A549 (cell line): ENCODE results near the gene CAND2. TPM values are rescaled to one million over a fixed set of nuclear protein-coding genes. Genes with fewer than 3 reads are reported as not detected.
A peak's percentile ranks its signal among the peaks of the same experiment; 100 is the strongest.

Source experiments
- ATAC-seq, 2 experiments: fragments of 200-7000 bp in 1 of 2; fragments of >200 bp in 1 of 2; cut with Nextera tagmentation in 1 of 2; cut with Tn5 transposase in 1 of 2; 3 replicates each; pipeline versions ENCODE4 v1.8.0 to v1.9.1; 2018 to 2020; ENCODE audit warnings: mild to moderate bottlenecking in 1 of 2, moderate library complexity in 1 of 2
- CTCF ChIA-PET: fragments of 300-600 bp; sonication (Branson Sonifier 250); formaldehyde crosslinking; extraction: SDS; loops from one replicate; lab custom pipeline; 2021; ENCODE audit warnings: antibody characterized with exemption, inconsistent platforms; lab: Yijun Ruan, JAX
- POLR2A ChIA-PET: fragments of 350-600 bp; formaldehyde crosslinking; extraction: SDS; loops from one replicate; lab custom pipeline; 2021; ENCODE audit warnings: antibody characterized with exemption, inconsistent platforms; lab: Yijun Ruan, JAX
- DNase-seq, 2 experiments: peaks; one replicate each; pipeline versions ENCODE4 v3.0.0 to v3.0.0-alpha.2; 2011 to 2016; ENCODE audit warnings: low read depth in 1 of 2, low spot score in 1 of 2
- FAIRE-seq: peaks from 2 replicates; lab custom pipeline; 2011; peaks lifted over from hg19 to GRCh38; lab: Jason Lieb, UNC
- H3K27ac ChIP-seq, 2 experiments: fragments of >200 bp; sonication (Bioruptor Twin); formaldehyde crosslinking; 3 replicates each; pipeline ENCODE4 v1.5.1; 2016 to 2017
- H3K4me1 ChIP-seq: fragments of >200 bp; sonication (Bioruptor Twin); formaldehyde crosslinking; 3 replicates; pipeline ENCODE4 v1.6.1; 2016
- H3K4me2 ChIP-seq: fragments of >200 bp; sonication (Bioruptor Twin); formaldehyde crosslinking; 3 replicates; pipeline ENCODE4 v1.6.1; 2016
- H3K4me3 ChIP-seq: fragments of >200 bp; sonication (Bioruptor Twin); formaldehyde crosslinking; 3 replicates; pipeline ENCODE4 v1.5.1; 2016
- H3K9me3 ChIP-seq: fragments of >200 bp; sonication (Bioruptor Twin); formaldehyde crosslinking; 3 replicates; pipeline ENCODE4 v1.6.1; 2016
- BHLHE40 ChIP-seq: IDR thresholded peaks from 2 replicates; pipeline ENCODE4 v1.6.1; 2012; ENCODE audit warnings: low read depth, low read length, inconsistent platforms
- CEBPB ChIP-seq, 2 experiments: fragments of >200 bp in 1 of 2; sonication (Bioruptor Twin) in 1 of 2; formaldehyde crosslinking in 1 of 2; IDR thresholded peaks; 2 replicates each; pipeline ENCODE4 v1.6.1; 2012 to 2016
- CHD2 ChIP-seq: fragments of 150-350 bp; IDR thresholded peaks from 2 replicates; pipeline ENCODE4 v1.6.1; 2014; ENCODE audit warnings: low read length; ENCODE audit not compliant: partially characterized antibody
- EHF ChIP-seq: fragments of 250-450 bp; sonication (Bioruptor Pico); IDR thresholded peaks from 2 replicates; pipeline ENCODE4 v1.5.0; 2020; ENCODE audit warnings: mild to moderate bottlenecking
- EHMT2 ChIP-seq: fragments of 200-600 bp; sonication (generic); IDR thresholded peaks from 2 replicates; pipeline ENCODE4 v1.6.1; 2016; ENCODE audit warnings: antibody characterized with exemption, low read depth, mild to moderate bottlenecking, moderate library complexity
- GATA3 ChIP-seq: IDR thresholded peaks from 2 replicates; pipeline ENCODE4 v1.6.1; 2012; ENCODE audit warnings: borderline replicate concordance
- HEYL ChIP-seq: fragments of 250-450 bp; sonication (Bioruptor Pico); IDR thresholded peaks from 2 replicates; pipeline ENCODE4 v1.8.0; 2021; ENCODE audit warnings: mild to moderate bottlenecking, moderate library complexity
- HOXA7 ChIP-seq: fragments of 250-450 bp; sonication (Bioruptor Pico); IDR thresholded peaks from 2 replicates; pipeline ENCODE4 v1.5.0; 2020; ENCODE audit warnings: mild to moderate bottlenecking, moderate library complexity
- HOXB5 ChIP-seq: fragments of 250-450 bp; sonication (Bioruptor Pico); IDR thresholded peaks from 2 replicates; pipeline ENCODE4 v1.5.0; 2020; ENCODE audit warnings: mild to moderate bottlenecking, moderate library complexity
- JUN ChIP-seq, 2 experiments: fragments of >200 bp; sonication (Bioruptor Twin); formaldehyde crosslinking; IDR thresholded peaks; 2 replicates in 1 of 2; 3 replicates in 1 of 2; pipeline ENCODE4 v1.6.1; 2016 to 2017
- MAZ ChIP-seq: fragments of 150-350 bp; IDR thresholded peaks from 2 replicates; pipeline ENCODE4 v1.6.1; 2014; ENCODE audit warnings: antibody characterized with exemption, low read depth, low read length, borderline replicate concordance
- NFE2L2 ChIP-seq: fragments of 150-350 bp; conservative IDR thresholded peaks from 2 replicates; pipeline ENCODE4 v1.6.1; 2014; ENCODE audit warnings: low read length
- PHF8 ChIP-seq: fragments of 200-600 bp; sonication (generic); IDR thresholded peaks from 2 replicates; pipeline ENCODE4 v1.6.1; 2016; ENCODE audit warnings: low read depth, mild to moderate bottlenecking, antibody characterized with exemption, moderate library complexity, borderline replicate concordance
- POLR2AphosphoS2 ChIP-seq: conservative IDR thresholded peaks from 2 replicates; pipeline ENCODE4 v1.6.1; 2012; ENCODE audit warnings: low read length, improper control_type of control experiment, inconsistent platforms
- RCOR1 ChIP-seq: fragments of 150-350 bp; IDR thresholded peaks from 2 replicates; pipeline ENCODE4 v1.6.1; 2014; ENCODE audit warnings: antibody characterized with exemption, low read length, low read depth
- TFCP2L1 ChIP-seq: fragments of 250-450 bp; sonication (Bioruptor Pico); IDR thresholded peaks from 2 replicates; pipeline ENCODE4 v1.5.0; 2021; ENCODE audit warnings: mild to moderate bottlenecking
- TP53 ChIP-seq: fragments of 250-450 bp; sonication (Bioruptor Pico); IDR thresholded peaks from 2 replicates; pipeline ENCODE4 v1.5.0; 2021; ENCODE audit warnings: mild to moderate bottlenecking, moderate library complexity
- ZC3H11A ChIP-seq: fragments of 450-650 bp; IDR thresholded peaks from 2 replicates; pipeline ENCODE4 v1.6.1; 2014; ENCODE audit warnings: antibody characterized with exemption, mild to moderate bottlenecking
- WGBS: methylation state at CpG from one replicate; pipeline ENCODE4 v1.1.6; 2017; ENCODE audit errors: missing lambda C conversion rate; 5-methylcytosine and 5-hydroxymethylcytosine counted together
- polyA plus RNA-seq, 4 experiments: library from polyadenylated mRNA; depleted of rRNA in 3 of 4; stranded (reverse); fragments of >200 nt; fragmentation: RNase III in 1 of 4; extraction: RNeasy Plus Mini Kit Qiagen cat#74134 plus additional on column Dnase treatment in 1 of 4; gene quantifications; 2 replicates in 3 of 4; 3 replicates in 1 of 4; pipeline ENCODE4 v1.2.3, GENCODE V29; 2011 to 2017
- TF ChIP-seq, protein P1 (sequence below): fragments of 200-600 bp; sonication (generic); IDR thresholded peaks from 2 replicates; pipeline ENCODE4 v1.6.1; 2016; ENCODE audit warnings: antibody characterized with exemption, mild to moderate bottlenecking, moderate library complexity
- TF ChIP-seq, protein P2 (sequence below): fragments of >200 bp; sonication (Bioruptor Twin); formaldehyde crosslinking; IDR thresholded peaks from 2 replicates; pipeline ENCODE4 v1.6.1; 2016
- TF ChIP-seq, protein P3 (sequence below): fragments of 250-450 bp; sonication (Bioruptor Pico); IDR thresholded peaks from 2 replicates; pipeline ENCODE4 v1.5.0; 2020; ENCODE audit warnings: low read depth, mild to moderate bottlenecking, moderate library complexity
- TF ChIP-seq, protein P4 (sequence below): fragments of >200 bp; sonication (Bioruptor Twin); formaldehyde crosslinking; IDR thresholded peaks from 3 replicates; pipeline ENCODE4 v1.6.1; 2016
- TF ChIP-seq, protein P5 (sequence below): fragments of >200 bp; sonication (Bioruptor Twin); formaldehyde crosslinking; IDR thresholded peaks from 3 replicates; pipeline ENCODE4 v1.5.1; 2016

The CAND2 gene
- polyA plus RNA-seq, 2 of the 4 experiments (the other 2 are of a cell fraction), result 0.72 to 0.84 TPM

DNA sequence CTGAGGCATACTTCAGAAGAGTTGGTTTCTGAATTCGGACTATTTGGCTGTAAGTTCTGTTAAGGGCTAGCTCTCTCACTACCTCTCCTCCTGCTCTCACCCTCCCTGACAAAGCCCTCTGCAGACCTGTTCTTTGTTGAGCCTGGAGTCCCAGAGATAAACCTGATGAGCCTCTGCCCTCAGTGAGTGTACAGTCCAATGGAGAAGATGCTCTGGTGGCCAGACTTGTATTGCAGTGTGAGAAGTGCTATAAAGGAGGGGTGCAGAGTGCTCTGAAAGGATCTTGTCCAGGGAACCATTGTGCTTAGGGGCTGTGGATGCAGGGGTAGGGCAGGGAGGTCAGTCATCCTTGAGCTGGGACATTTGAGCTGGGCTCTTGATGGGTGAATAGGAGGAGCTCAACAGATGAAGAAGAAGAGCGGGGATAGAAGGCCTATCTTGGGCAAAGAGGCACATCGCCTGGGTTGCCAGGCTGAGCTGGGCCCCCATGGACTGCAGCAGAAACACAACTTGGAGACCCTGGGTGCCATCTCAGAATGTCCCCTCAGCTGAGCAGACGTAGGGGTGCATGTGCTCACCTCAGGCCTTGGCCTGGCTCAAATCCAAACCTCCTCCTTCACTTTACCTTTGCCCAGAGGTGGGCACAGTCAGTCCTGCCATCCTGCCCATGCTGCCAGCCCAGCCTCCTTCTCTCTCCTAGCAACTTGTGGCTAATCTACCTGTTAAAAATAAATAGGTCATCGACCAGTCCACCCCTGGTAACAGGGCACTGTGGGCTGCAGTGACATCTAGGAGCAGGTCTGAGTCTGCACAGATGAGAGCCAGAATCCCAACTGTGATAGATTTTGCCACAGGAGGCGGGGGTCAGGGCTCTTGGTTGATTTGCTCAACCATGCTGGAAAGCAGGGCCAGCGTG lies 3.3 kb downstream of the CAND2 start:
- Histone ChIP-seq H3K9me3 (no peaks in the 10 kb centered on the region), H3K4me2 (no peak overlapping the region), H3K4me1 (peaks cover 5% of the 10 kb centered on the region; the same call in 1 of the 3 replicates), H3K27ac (no peak overlapping the region), H3K4me3 (no peak overlapping the region)
- CTCF ChIA-PET, result interaction anchor here (1.3 to 2.8 kb wide), 6 partner anchors 10 to 31 kb away, joined by 4 to 22 read pairs (median 5); no protein-coding TSS in a partner anchor
- TF ChIP-seq, protein P1, sequence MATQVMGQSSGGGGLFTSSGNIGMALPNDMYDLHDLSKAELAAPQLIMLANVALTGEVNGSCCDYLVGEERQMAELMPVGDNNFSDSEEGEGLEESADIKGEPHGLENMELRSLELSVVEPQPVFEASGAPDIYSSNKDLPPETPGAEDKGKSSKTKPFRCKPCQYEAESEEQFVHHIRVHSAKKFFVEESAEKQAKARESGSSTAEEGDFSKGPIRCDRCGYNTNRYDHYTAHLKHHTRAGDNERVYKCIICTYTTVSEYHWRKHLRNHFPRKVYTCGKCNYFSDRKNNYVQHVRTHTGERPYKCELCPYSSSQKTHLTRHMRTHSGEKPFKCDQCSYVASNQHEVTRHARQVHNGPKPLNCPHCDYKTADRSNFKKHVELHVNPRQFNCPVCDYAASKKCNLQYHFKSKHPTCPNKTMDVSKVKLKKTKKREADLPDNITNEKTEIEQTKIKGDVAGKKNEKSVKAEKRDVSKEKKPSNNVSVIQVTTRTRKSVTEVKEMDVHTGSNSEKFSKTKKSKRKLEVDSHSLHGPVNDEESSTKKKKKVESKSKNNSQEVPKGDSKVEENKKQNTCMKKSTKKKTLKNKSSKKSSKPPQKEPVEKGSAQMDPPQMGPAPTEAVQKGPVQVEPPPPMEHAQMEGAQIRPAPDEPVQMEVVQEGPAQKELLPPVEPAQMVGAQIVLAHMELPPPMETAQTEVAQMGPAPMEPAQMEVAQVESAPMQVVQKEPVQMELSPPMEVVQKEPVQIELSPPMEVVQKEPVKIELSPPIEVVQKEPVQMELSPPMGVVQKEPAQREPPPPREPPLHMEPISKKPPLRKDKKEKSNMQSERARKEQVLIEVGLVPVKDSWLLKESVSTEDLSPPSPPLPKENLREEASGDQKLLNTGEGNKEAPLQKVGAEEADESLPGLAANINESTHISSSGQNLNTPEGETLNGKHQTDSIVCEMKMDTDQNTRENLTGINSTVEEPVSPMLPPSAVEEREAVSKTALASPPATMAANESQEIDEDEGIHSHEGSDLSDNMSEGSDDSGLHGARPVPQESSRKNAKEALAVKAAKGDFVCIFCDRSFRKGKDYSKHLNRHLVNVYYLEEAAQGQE, result no peak
- TF ChIP-seq HEYL (CRISPR knock-in tag) (no peak), HOXB5 (CRISPR knock-in tag) (no peak), HOXA7 (no peak), TFCP2L1 (CRISPR knock-in tag) (no peak), RCOR1 (no peak), EHF (CRISPR knock-in tag) (no peak), MAZ (no peak), BHLHE40 (no peak), POLR2AphosphoS2 (no peak)
- TF ChIP-seq, protein P2, sequence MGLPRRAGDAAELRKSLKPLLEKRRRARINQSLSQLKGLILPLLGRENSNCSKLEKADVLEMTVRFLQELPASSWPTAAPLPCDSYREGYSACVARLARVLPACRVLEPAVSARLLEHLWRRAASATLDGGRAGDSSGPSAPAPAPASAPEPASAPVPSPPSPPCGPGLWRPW, result no peak
- TF ChIP-seq, protein P3, sequence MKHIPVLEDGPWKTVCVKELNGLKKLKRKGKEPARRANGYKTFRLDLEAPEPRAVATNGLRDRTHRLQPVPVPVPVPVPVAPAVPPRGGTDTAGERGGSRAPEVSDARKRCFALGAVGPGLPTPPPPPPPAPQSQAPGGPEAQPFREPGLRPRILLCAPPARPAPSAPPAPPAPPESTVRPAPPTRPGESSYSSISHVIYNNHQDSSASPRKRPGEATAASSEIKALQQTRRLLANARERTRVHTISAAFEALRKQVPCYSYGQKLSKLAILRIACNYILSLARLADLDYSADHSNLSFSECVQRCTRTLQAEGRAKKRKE (CRISPR knock-in tag), result no peak
- TF ChIP-seq, protein P4, sequence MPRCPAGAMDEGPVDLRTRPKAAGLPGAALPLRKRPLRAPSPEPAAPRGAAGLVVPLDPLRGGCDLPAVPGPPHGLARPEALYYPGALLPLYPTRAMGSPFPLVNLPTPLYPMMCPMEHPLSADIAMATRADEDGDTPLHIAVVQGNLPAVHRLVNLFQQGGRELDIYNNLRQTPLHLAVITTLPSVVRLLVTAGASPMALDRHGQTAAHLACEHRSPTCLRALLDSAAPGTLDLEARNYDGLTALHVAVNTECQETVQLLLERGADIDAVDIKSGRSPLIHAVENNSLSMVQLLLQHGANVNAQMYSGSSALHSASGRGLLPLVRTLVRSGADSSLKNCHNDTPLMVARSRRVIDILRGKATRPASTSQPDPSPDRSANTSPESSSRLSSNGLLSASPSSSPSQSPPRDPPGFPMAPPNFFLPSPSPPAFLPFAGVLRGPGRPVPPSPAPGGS, result no peak
- no peak for FAIRE-seq
- POLR2A ChIA-PET, result no interaction called here
- ATAC-seq, result peak; percentile 66 to 85
- 77% methylated on average over 7 of the region's 7 CpGs for WGBS
- no peak for DNase-seq

DNA sequence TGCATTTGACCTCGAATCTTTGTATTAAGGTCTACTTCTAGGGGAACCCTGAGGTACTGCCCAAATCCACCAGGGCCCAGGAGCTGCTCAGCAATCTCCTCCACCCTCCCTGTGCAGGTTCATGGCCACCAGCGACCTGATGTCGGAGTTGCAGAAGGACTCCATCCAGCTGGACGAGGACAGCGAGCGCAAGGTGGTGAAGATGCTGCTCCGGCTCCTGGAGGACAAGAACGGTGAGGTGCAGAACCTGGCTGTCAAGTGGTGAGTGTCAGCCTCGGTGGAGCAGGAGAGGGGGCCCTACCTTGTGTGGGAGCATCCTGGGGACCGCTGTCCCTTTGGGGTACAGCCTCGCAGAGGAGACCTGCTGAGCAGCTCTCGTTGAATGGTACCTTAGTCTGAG lies 6.9 kb downstream of the CAND2 start:
- H3K4me1 ChIP-seq, result no peaks in the 10 kb centered on the region
- FAIRE-seq, result no peak
- POLR2A ChIA-PET, result interaction anchor here (0.7 kb wide), 1 partner anchor 216 kb away, joined by 3 read pairs; no protein-coding TSS in a partner anchor

More for the DNA sequence above, 6.9 kb downstream of the CAND2 start:
- CTCF ChIA-PET, result interaction anchor here (0.9 to 1.7 kb wide), 3 partner anchors 11 to 23 kb away, joined by 3 to 8 read pairs (median 5); no protein-coding TSS in a partner anchor
- ATAC-seq, result no peak
- no peak overlapping the region for H3K27ac ChIP-seq
- H3K4me2 ChIP-seq, result no peak overlapping the region
- TF ChIP-seq TP53, result no peak
- TF ChIP-seq, protein P5, sequence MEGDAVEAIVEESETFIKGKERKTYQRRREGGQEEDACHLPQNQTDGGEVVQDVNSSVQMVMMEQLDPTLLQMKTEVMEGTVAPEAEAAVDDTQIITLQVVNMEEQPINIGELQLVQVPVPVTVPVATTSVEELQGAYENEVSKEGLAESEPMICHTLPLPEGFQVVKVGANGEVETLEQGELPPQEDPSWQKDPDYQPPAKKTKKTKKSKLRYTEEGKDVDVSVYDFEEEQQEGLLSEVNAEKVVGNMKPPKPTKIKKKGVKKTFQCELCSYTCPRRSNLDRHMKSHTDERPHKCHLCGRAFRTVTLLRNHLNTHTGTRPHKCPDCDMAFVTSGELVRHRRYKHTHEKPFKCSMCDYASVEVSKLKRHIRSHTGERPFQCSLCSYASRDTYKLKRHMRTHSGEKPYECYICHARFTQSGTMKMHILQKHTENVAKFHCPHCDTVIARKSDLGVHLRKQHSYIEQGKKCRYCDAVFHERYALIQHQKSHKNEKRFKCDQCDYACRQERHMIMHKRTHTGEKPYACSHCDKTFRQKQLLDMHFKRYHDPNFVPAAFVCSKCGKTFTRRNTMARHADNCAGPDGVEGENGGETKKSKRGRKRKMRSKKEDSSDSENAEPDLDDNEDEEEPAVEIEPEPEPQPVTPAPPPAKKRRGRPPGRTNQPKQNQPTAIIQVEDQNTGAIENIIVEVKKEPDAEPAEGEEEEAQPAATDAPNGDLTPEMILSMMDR, result no peak
- TF ChIP-seq CEBPB (IDR thresholded peaks at IDR 0.05), result no peak
- TF ChIP-seq GATA3, result no peak
- TF ChIP-seq EHMT2, result no peak
- no peak for TF ChIP-seq NFE2L2
- no peak for TF ChIP-seq BHLHE40
- TF ChIP-seq PHF8, result no peak
- TF ChIP-seq JUN (IDR thresholded peaks at IDR 0.05), result no peak
- TF ChIP-seq CHD2, result no peak
- TF ChIP-seq ZC3H11A, result no peak
- H3K4me3 ChIP-seq, result no peak overlapping the region
- no peaks in the 10 kb centered on the region for H3K9me3 ChIP-seq
- no peak for DNase-seq
- 83% methylated on average over 12 of the region's 12 CpGs for WGBS
